HepG2 (cell line): ENCODE data around the gene SLC45A3. TPM values are rescaled to one million over a fixed set of nuclear protein-coding genes. Genes with fewer than 3 reads are reported as not detected.

Experiments used
- ARID4A ChIP-seq: sonication (generic); formaldehyde crosslinking; IDR thresholded peaks from 2 replicates; pipeline ENCODE4 v1.5.0; 2020; ENCODE audit warnings: mild to moderate bottlenecking, missing genetic modification reagents, borderline replicate concordance
- ATF7-NPFF ChIP-seq: sonication (generic); formaldehyde crosslinking; IDR thresholded peaks from 2 replicates; pipeline ENCODE4 v1.8.1; 2023; ENCODE audit warnings: mild to moderate bottlenecking, low read depth, missing genetic modification reagents, moderate library complexity
- ELK4 ChIP-seq: sonication (generic); formaldehyde crosslinking; IDR thresholded peaks from 2 replicates; pipeline ENCODE4 v1.9.0; 2021; ENCODE audit warnings: missing genetic modification reagents, borderline replicate concordance
- ERF ChIP-seq: IDR thresholded peaks from 2 replicates; pipeline ENCODE4 v1.6.1; 2018; ENCODE audit warnings: missing biosample characterization, missing genetic modification reagents
- HNRNPH1 ChIP-seq: fragments of 200-400 bp; formaldehyde crosslinking; optimal IDR thresholded peaks from 2 replicates; pipeline ENCODE3; 2017; ENCODE audit warnings: mild to moderate bottlenecking, low read depth, low read length
- KMT2B ChIP-seq: IDR thresholded peaks from 2 replicates; pipeline ENCODE4 v1.6.1; 2016; ENCODE audit warnings: missing genetic modification reagents, missing compliant biosample characterization
- RXRA ChIP-seq: sonication (generic); formaldehyde crosslinking; IDR thresholded peaks from 2 replicates; pipeline ENCODE4 v1.5.1; 2020; ENCODE audit warnings: missing genetic modification reagents
- SAFB2 ChIP-seq: sonication (generic); formaldehyde crosslinking; IDR thresholded peaks from 2 replicates; pipeline ENCODE4 v1.5.1; 2020; ENCODE audit warnings: missing genetic modification reagents, low read depth, mild to moderate bottlenecking, borderline replicate concordance
- SNAPC4 ChIP-seq: sonication (generic); formaldehyde crosslinking; IDR thresholded peaks from 2 replicates; pipeline ENCODE4 v1.4.0; 2020; ENCODE audit warnings: mild to moderate bottlenecking, missing genetic modification reagents
- SOX6 ChIP-seq, 2 experiments: fragments of 450-650 bp in 1 of 2; sonication (generic) in 1 of 2; formaldehyde crosslinking in 1 of 2; IDR thresholded peaks; 2 replicates each; pipeline versions ENCODE4 v1.4.0 to v1.6.1; 2017 to 2020; ENCODE audit warnings: antibody characterized with exemption in 1 of 2, mild to moderate bottlenecking in 1 of 2, missing genetic modification reagents in 1 of 2
- TFAP4 ChIP-seq: sonication (generic); IDR thresholded peaks from 2 replicates; pipeline ENCODE4 v1.6.1; 2016; ENCODE audit warnings: low read depth, borderline replicate concordance
- ZBTB7A ChIP-seq: sonication (generic); formaldehyde crosslinking; IDR thresholded peaks from 2 replicates; pipeline ENCODE4 v1.8.0; 2022; ENCODE audit warnings: mild to moderate bottlenecking, missing genetic modification reagents
- ZBTB8A ChIP-seq: sonication (generic); formaldehyde crosslinking; IDR thresholded peaks from 2 replicates; pipeline ENCODE4 v1.4.0; 2020; ENCODE audit warnings: mild to moderate bottlenecking, low read depth, missing genetic modification reagents, borderline replicate concordance
- ZC3H13 ChIP-seq: sonication (generic); formaldehyde crosslinking; IDR thresholded peaks from 2 replicates; pipeline ENCODE4 v1.8.1; 2023; ENCODE audit warnings: mild to moderate bottlenecking, missing genetic modification reagents, moderate library complexity
- ZNF550 ChIP-seq: sonication (generic); formaldehyde crosslinking; IDR thresholded peaks from 2 replicates; pipeline ENCODE4 v1.4.0; 2020; ENCODE audit warnings: mild to moderate bottlenecking, missing genetic modification reagents, borderline replicate concordance
- ZNF615 ChIP-seq: sonication (generic); formaldehyde crosslinking; IDR thresholded peaks from 2 replicates; pipeline ENCODE4 v1.5.0; 2020; ENCODE audit warnings: mild to moderate bottlenecking, missing genetic modification reagents, borderline replicate concordance
- ZNF670 ChIP-seq: sonication (generic); formaldehyde crosslinking; IDR thresholded peaks from 2 replicates; pipeline ENCODE4 v1.8.0; 2022; ENCODE audit warnings: mild to moderate bottlenecking, missing genetic modification reagents, borderline replicate concordance
- polyA plus RNA-seq, 8 experiments: library from polyadenylated mRNA; depleted of rRNA in 3 of 8; stranded (reverse) in 7 of 8; unstranded in 1 of 8; fragments of >200 nt; fragmentation: Illumina TruSeq in 4 of 8; extraction: Trizol in 4 of 8; gene quantifications; 2 replicates each; pipeline versions ENCODE4 v1.2.1 to v1.2.3, GENCODE V29; 2011 to 2016; ENCODE audit warnings: low read depth in 4 of 8, missing spikeins in 1 of 8, mixed read lengths in 1 of 8; ENCODE audit not compliant: insufficient read depth in 1 of 8
- total RNA-seq, 5 experiments: library from RNA; depleted of rRNA; stranded (reverse); fragments of >200 nt; fragmentation: Illumina TruSeq; extraction: Trizol; gene quantifications; 2 replicates each; pipeline ENCODE4 v1.2.3, GENCODE V29; 2016; ENCODE audit warnings: low read depth in 1 of 5

SLC45A3 gene
- total and polyA plus RNA-seq, 2 of the 13 experiments (the other 11 are each of a cell fraction or from before 2014, with no cell fraction given) = 3.4 to 4.1 TPM

- TF ChIP-seq ZC3H13 (CRISPR knock-in tag) = no peak
- TF ChIP-seq ZNF670 (CRISPR knock-in tag) = no peak
- no peak for TF ChIP-seq ATF7-NPFF (CRISPR knock-in tag)
- no peak for TF ChIP-seq ZBTB8A (CRISPR knock-in tag)
- peak; percentile 31; the same call in 1 of the 2 replicates for TF ChIP-seq ARID4A (CRISPR knock-in tag)
- TF ChIP-seq SAFB2 (CRISPR knock-in tag) = no peak
- TF ChIP-seq ZNF550 (CRISPR knock-in tag) = no peak
- TF ChIP-seq HNRNPH1 = no peak
- peak; percentile 35; the same call in 1 of the 2 replicates for TF ChIP-seq TFAP4
- TF ChIP-seq ZNF615 (CRISPR knock-in tag) = no peak
- no peak for TF ChIP-seq SOX6 (IDR thresholded peaks at IDR 0.05)
- peak; percentile 86 for TF ChIP-seq SOX6 (CRISPR knock-in tag; IDR thresholded peaks at IDR 0.05)
- no peak for TF ChIP-seq ERF (CRISPR knock-in tag)
- no peak; the same call in 1 of the 2 replicates for TF ChIP-seq KMT2B (CRISPR knock-in tag)
- no peak for TF ChIP-seq ELK4 (CRISPR knock-in tag)
- TF ChIP-seq RXRA = peak; percentile 70; the same call in 1 of the 2 replicates
- TF ChIP-seq SNAPC4 (CRISPR knock-in tag) = no peak
- TF ChIP-seq ZBTB7A (CRISPR knock-in tag) = no peak
These were observed 29.3 kb upstream of the SLC45A3 start (continued) for GRCh38 chr1:205709640-205710039.
